ENCODE data around the gene SKA3.
A peak's percentile ranks its signal among the peaks of the same experiment; 100 is the strongest.
"Not testable (repeated sequence)": the region's sequence is repeated elsewhere in the genome, so short reads cannot be mapped to it uniquely, and the experiment has no call there.

Gene SKA3

GRCh38 chr13:21181671-21182070, 5.3 kb upstream of the SKA3 start:
- DNase-seq (ENCODE audit: low read depth, low spot score): no peak
- CTCF ChIA-PET: interaction anchor here (0.5 to 7.4 kb wide), 3 partner anchors 238 to 348 kb away, joined by 3 to 66 read pairs (median 3); no protein-coding TSS in a partner anchor
- POLR2A ChIA-PET: no interaction called here
- H3K4me3 ChIP-seq (ENCODE audit: low read depth, low read length): no peak overlapping the region
- TF ChIP-seq, protein P1, sequence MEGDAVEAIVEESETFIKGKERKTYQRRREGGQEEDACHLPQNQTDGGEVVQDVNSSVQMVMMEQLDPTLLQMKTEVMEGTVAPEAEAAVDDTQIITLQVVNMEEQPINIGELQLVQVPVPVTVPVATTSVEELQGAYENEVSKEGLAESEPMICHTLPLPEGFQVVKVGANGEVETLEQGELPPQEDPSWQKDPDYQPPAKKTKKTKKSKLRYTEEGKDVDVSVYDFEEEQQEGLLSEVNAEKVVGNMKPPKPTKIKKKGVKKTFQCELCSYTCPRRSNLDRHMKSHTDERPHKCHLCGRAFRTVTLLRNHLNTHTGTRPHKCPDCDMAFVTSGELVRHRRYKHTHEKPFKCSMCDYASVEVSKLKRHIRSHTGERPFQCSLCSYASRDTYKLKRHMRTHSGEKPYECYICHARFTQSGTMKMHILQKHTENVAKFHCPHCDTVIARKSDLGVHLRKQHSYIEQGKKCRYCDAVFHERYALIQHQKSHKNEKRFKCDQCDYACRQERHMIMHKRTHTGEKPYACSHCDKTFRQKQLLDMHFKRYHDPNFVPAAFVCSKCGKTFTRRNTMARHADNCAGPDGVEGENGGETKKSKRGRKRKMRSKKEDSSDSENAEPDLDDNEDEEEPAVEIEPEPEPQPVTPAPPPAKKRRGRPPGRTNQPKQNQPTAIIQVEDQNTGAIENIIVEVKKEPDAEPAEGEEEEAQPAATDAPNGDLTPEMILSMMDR (IDR thresholded peaks at IDR 0.05; ENCODE audit: insufficient read depth, low read length, missing control alignments): no peak

- TF ChIP-seq, protein P1 (IDR thresholded peaks at IDR 0.05; ENCODE audit: insufficient read depth, low read length, missing control alignments): no peak
- DNase-seq (ENCODE audit: low read depth, low spot score): no peak
- peak overlapping the region; percentile 88 for H3K4me3 ChIP-seq (ENCODE audit: low read depth, low read length)
- ChIA-PET CTCF (interaction anchor here (1.6 to 7.4 kb wide), 5 partner anchors 10 to 300 kb away, joined by 4 to 66 read pairs (median 10); no protein-coding TSS in a partner anchor), POLR2A (interaction anchor here (0.6 to 1.3 kb wide), 6 partner anchors 14 to 277 kb away, joined by 3 to 5 read pairs (median 5); no protein-coding TSS in a partner anchor)
These were observed 581 bp upstream of the SKA3 start for GRCh38 chr13:21176982-21177284.

GRCh38 chr13:21175656-21176214, 617 bp downstream of the SKA3 start:
- ChIA-PET POLR2A (interaction anchor here (0.9 to 1.3 kb wide), 5 partner anchors 31 to 178 kb away, joined by 3 to 5 read pairs (median 5); no protein-coding TSS in a partner anchor), CTCF (interaction anchor here (1.6 to 7.4 kb wide), 5 partner anchors 9 to 302 kb away, joined by 4 to 66 read pairs (median 10); no protein-coding TSS in a partner anchor)
- DNase-seq (ENCODE audit: low read depth, low spot score): no peak
- TF ChIP-seq, protein P1 (IDR thresholded peaks at IDR 0.05; ENCODE audit: insufficient read depth, low read length, missing control alignments): no peak
- H3K4me3 ChIP-seq (ENCODE audit: low read depth, low read length): peak overlapping the region; percentile 88

GRCh38 chr13:21173767-21174166, 2.6 kb downstream of the SKA3 start:
- CTCF ChIA-PET; H3K4me3 ChIP-seq (ENCODE audit: low read depth, low read length); DNase-seq (ENCODE audit: low read depth, low spot score); POLR2A ChIA-PET: not testable (repeated sequence)

DNA sequence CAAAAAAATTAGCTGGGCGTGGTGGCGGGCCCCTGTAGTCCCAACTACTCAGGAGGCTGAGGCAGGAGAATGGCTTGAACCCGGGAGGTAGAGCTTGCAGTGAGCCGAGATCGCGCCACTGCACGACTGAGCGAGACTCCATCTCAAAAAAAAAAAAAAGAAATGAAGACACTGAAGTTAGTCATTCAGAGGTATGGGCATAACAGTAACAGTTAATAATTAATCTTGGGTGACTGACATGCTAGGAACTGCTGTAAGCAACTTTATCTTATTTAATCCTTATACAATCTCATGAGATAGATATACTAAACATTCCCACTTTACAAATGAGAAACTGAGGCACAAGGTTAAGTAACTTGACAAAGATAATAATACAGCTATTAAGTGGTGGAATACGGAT, 4.9 kb downstream of the SKA3 start:
- no peak overlapping the region for H3K4me3 ChIP-seq (ENCODE audit: low read depth, low read length)
- CTCF ChIA-PET: interaction anchor here (1.2 to 2.7 kb wide), 4 partner anchors 10 to 306 kb away, joined by 3 to 8 read pairs (median 5); no protein-coding TSS in a partner anchor
- TF ChIP-seq, protein P1 (IDR thresholded peaks at IDR 0.05; ENCODE audit: insufficient read depth, low read length, missing control alignments): no peak
- POLR2A ChIA-PET: no interaction called here
- no peak for DNase-seq (ENCODE audit: low read depth, low spot score)

- CTCF ChIA-PET: interaction anchor here (0.8 kb wide), 1 partner anchor 220 kb away, joined by 3 read pairs; no protein-coding TSS in a partner anchor
- DNase-seq (ENCODE audit: low read depth, low spot score); H3K4me3 ChIP-seq (ENCODE audit: low read depth, low read length); POLR2A ChIA-PET: not testable (repeated sequence)
These were observed 10.7 kb downstream of the SKA3 start for GRCh38 chr13:21165606-21166005.

DNA sequence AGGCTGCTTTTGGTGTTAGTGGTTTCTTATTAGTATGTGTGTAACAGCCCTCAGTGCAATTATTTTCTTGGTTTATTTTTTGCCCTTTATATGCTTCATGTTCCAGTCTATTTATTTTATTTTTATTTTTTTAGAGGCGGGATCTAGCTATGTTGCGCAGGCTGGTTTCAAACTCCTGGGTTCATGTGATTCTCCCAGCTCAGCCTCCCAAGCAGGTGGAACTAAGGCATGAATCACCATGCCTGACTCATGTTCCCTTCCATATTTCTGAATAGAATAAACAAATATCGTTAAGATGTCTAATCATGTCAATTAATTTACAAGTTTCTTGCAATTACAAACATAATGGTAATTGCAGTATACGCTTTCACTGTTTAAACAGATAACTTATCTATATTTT, 11.7 kb downstream of the SKA3 start:
- DNase-seq (ENCODE audit: low read depth, low spot score): no peak
- no peak overlapping the region for H3K4me3 ChIP-seq (ENCODE audit: low read depth, low read length)
- CTCF ChIA-PET: no interaction called here
- TF ChIP-seq, protein P1 (IDR thresholded peaks at IDR 0.05; ENCODE audit: insufficient read depth, low read length, missing control alignments): no peak
- POLR2A ChIA-PET: no interaction called here
